GM18499 (cell line): ENCODE data around the gene TPP1.

Source experiments
- ATAC-seq: cut with Tn5 transposase; IDR thresholded peaks from one replicate; pipeline ENCODE4 v1.9.1; 2021; ENCODE audit warnings: moderate number of reproducible peaks; ENCODE audit not compliant: insufficient read depth, unreplicated experiment

Gene TPP1

DNA sequence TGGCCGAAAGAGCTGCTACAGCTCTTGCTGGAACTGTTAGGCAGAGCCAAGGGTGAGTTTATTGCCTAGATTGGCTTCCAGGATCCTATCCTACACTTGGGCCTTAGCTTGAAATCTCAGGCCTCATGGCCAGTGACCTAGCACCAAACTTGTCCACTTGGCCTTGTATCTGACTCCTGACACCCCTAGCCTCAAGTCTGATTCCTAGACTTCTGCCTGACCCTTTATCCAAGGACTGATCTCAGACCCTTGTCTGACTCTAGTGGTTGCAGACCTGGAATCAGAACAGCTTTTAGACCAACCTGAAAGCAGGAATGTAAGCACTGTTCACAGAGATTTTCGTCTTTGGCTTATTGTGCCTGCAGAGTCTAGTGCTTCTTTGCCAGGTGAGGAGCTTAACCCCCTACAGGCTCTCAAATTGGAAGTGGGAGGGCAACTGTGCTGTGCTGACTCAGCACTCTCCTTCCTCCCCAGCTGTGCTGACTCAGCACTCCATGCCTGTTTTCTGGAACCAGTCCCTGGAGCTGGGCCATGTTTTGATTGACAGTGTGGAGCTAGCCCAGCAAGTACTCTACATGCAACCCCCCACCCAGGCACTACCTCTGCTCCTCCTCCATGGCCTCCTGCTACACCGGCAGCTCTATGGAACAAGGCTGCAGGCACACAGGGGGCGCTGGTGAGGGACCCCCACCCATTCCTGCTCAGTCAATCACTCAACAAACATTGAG, 50.9 kb downstream of the TPP1 start:
- no peak for ATAC-seq

DNA sequence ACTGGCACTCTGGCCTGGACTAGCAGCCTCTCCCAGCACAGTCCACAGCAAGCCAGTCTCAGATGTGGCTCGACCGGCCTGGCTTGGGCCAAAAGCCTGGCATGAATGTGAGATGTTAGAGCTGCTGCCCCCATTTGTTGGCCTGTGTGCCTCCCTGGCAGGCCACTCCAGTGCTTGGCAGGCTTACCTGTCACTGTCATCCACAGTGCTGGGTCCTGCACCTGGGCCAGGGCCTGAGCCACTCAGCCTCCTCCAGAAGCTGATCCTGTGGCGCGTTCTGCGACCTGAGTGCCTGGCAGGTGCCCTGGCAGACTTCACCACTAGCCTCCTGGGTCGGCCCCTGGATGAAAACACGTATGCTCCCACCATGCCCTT, 51.9 kb downstream of the TPP1 start:
- no peak for ATAC-seq

DNA sequence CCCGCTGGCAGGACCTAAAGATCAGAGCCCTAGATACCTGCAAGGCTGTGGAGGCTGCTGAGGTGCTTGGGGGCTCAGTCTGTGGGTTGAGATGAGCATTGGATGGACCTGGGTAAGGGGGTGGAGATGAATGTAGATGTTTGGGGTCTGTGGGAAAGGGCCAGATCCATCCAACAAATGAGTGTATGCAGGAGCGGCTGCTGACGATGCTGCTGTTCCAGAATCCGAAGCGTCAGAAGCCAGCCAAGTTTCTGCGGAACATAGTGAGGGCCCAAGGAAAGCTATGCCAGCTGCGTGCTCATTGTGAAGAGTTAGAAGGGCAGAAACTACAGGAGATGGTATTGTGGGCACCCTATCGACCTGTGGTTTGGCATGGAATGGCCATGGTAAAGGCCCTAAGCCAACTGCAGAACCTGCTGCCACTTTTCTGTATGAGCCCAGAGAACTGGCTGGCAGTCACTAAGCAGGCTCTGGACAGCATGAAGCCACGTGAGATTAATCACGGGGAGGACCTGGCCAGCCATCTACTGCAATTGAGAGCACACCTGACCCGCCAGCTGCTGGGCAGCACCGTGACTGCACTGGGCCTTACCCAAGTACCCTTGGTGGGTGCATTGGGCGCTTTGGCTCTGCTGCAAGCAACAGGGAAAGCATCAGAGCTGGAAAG, 52.4 kb downstream of the TPP1 start:
- ATAC-seq: no peak

DNA sequence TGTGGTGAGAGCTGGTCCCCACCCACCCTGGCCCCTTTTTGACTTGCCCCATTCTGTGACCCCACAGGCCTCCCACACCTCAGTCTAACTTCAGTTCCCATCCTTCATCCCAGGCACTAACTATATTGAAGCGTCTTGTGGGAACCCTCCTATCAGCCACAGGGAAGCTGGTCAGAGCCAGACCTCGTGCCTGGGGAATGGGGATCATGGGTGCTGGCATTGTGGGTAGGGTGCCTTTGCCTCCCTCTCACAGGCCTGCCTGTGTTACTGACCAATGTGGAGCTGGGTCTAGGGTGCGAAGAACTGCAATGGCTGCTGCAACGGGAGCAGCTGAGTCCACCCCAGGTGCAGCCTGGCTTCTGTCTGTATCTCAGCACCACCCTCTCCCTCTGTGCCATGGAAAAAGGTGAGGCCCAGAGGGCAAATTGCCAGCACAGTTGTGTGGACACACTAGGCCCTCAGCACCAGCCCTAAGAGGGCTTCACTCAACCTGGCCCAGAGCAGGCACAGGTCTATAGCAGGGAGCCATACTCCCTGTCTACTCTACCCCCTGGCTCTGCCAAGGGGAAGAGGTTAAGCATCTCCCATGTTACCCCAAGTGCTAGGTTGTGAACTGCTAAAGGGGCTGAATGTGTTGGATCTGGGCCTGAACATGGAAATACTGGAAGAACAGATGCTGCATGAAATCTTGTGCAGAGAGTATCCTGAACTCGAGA, 53.1 kb downstream of the TPP1 start:
- ATAC-seq: no peak

DNA sequence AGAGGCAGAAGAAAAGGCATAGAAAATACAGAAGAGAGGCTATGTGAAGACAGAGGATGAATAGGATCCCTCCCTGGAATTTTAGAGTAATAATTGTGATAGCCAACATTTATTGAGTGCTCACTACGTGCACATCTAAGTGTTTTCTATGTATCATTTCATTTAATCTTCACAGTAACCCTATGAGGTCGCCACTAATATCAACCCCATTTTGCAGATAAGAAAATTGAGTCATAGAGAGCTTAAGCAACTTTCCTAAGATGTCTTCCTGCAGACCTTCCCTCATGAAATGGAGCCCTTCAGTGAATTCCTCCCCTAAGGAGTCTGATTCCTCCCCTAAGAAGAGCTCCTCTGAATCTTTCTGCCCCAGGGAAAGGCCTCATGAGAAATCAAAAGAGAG, 53.9 kb downstream of the TPP1 start:
- no peak for ATAC-seq

DNA sequence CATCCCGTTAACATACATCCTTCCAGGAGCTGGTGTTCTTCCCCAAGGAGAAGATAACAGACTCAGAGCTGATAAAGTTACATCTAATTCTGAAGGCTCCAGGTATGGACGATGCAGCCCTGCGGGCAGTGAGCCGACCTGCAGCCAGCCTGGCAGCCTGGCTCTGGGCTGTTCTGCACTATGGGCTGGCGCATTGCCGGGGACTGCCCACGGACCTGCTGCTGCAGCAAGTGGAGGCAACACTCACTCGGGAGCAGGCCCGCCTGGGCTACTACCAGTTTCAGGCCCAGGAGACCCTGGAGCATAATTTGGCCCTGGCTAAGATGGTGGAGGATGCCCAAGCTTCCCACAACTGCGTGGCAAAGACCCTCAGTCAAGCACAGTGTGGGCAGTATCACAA, 55.6 kb downstream of the TPP1 start:
- no peak for ATAC-seq

DNA sequence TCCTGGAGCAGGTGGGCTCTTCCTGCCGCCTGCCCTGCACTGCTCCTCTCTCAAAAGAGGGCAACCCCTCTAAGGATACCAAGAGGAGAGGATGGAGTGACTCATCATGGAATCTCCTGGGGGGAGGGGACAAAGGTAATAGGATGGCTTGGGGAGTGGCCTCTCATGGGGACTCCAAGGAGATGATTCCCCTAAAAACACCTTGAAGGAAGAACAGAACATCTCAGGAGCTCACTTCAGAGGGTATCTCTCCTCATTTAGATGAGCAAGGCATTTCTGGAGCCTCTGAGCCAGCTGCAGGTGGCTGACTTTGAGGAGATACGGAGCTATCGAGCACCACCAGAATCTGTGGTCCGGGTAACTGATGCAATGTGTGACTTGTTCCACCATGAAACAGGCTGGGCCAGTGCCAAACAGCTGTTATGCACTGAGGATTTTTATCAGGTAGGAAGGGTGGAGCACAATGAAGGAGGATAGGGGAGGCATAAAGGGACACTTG, 56.1 kb downstream of the TPP1 start:
- no peak for ATAC-seq
